ENCODE data around the gene CFB. TPM values are rescaled to one million over a fixed set of nuclear protein-coding genes. Genes with fewer than 3 reads are reported as not detected.

CFB gene
- total and polyA plus RNA-seq, 9 of the 15 experiments (the other 6 are each of a cell fraction or from before 2014, with no cell fraction given) = 0.08 to 0.91 (median 0.22) TPM; not detected in 4

- TF ChIP-seq IRF9 (tag; IDR thresholded peaks at IDR 0.05) (peak; percentile 93), MCM3 (IDR thresholded peaks at IDR 0.05) (no peak), NFRKB (IDR thresholded peaks at IDR 0.05; ENCODE audit: low read depth) (peak; percentile 20), RAD51 (IDR thresholded peaks at IDR 0.05; ENCODE audit: borderline replicate concordance, low read depth) (no peak), CBFA2T2 (conservative IDR thresholded peaks at IDR 0.05) (peak; percentile 55), KLF1 (tag; IDR thresholded peaks at IDR 0.05) (peak; percentile 81; the same call in 1 of the 2 replicates), TSC22D4 (tag; IDR thresholded peaks at IDR 0.05) (no peak), GTF2E2 (tag; IDR thresholded peaks at IDR 0.05) (no peak), COPS2 (conservative IDR thresholded peaks at IDR 0.05) (no peak), HMG20A (CRISPR knock-in tag; conservative IDR thresholded peaks at IDR 0.05) (no peak), CHD2 (IDR thresholded peaks at IDR 0.05; ENCODE audit: low read depth, low read length) (no peak), GABPB2 (CRISPR knock-in tag; conservative IDR thresholded peaks at IDR 0.05) (no peak), NR2C1 (IDR thresholded peaks at IDR 0.05) (no peak), NR2C1 (tag; IDR thresholded peaks at IDR 0.05) (peak; percentile 47), ZNF586 (CRISPR knock-in tag; conservative IDR thresholded peaks at IDR 0.05) (no peak), ZNF830 (CRISPR knock-in tag; IDR thresholded peaks at IDR 0.05) (no peak), XRCC5 (IDR thresholded peaks at IDR 0.05; ENCODE audit: low read depth, low read length) (no peak), TAF7 (tag; IDR thresholded peaks at IDR 0.05) (no peak), NRF1 (conservative IDR thresholded peaks at IDR 0.05 in 1 of 2, IDR thresholded peaks at IDR 0.05 in 1 of 2) (peak in 1 of 2 experiments; percentile 49; a peak in 1 of 4 replicates), CBFB (CRISPR knock-in tag; IDR thresholded peaks at IDR 0.05) (no peak; the same call in 1 of the 2 replicates), SIN3B (IDR thresholded peaks at IDR 0.05; ENCODE audit: low read depth) (no peak), XRCC3 (IDR thresholded peaks at IDR 0.05) (no peak), HNRNPH1 (optimal IDR thresholded peaks at IDR 0.05; ENCODE audit: low read depth, low read length) (no peak), ZBTB5 (IDR thresholded peaks at IDR 0.05) (no peak), FOXA3 (CRISPR knock-in tag; conservative IDR thresholded peaks at IDR 0.05 in 1 of 2, IDR thresholded peaks at IDR 0.05 in 1 of 2) (peak in 1 of 2 experiments; percentile 85; a peak in 1 of 4 replicates), CTBP1 (IDR thresholded peaks at IDR 0.05; ENCODE audit: borderline replicate concordance) (peak; percentile 98), ARID2 (IDR thresholded peaks at IDR 0.05) (no peak)
- TF ChIP-seq, protein P1, sequence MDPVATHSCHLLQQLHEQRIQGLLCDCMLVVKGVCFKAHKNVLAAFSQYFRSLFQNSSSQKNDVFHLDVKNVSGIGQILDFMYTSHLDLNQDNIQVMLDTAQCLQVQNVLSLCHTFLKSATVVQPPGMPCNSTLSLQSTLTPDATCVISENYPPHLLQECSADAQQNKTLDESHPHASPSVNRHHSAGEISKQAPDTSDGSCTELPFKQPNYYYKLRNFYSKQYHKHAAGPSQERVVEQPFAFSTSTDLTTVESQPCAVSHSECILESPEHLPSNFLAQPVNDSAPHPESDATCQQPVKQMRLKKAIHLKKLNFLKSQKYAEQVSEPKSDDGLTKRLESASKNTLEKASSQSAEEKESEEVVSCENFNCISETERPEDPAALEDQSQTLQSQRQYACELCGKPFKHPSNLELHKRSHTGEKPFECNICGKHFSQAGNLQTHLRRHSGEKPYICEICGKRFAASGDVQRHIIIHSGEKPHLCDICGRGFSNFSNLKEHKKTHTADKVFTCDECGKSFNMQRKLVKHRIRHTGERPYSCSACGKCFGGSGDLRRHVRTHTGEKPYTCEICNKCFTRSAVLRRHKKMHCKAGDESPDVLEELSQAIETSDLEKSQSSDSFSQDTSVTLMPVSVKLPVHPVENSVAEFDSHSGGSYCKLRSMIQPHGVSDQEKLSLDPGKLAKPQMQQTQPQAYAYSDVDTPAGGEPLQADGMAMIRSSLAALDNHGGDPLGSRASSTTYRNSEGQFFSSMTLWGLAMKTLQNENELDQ (CRISPR knock-in tag; IDR thresholded peaks at IDR 0.05; ENCODE audit: borderline replicate concordance) = no peak
Observed at GRCh38 chr6:31948753-31949413, 3.0 kb downstream of the CFB start (continued).
